Muscle of leg (tissue), 11 donors: ENCODE data around the gene FAF1. TPM values are rescaled to one million over a fixed set of nuclear protein-coding genes. Genes with fewer than 3 reads are reported as not detected.
"Not testable (repeated sequence)": the region's sequence is repeated elsewhere in the genome, so short reads cannot be mapped to it uniquely, and the experiment has no call there.

Experiments
- DNase-seq: peaks from one replicate; pipeline ENCODE4 v3.0.0; 2013
- H3K27ac ChIP-seq: one replicate; pipeline ENCODE4 v1.5.1; 2013; ENCODE audit warnings: mild to moderate bottlenecking, low read length, control low read depth
- H3K27me3 ChIP-seq: one replicate; pipeline ENCODE4 v1.6.1; 2013; ENCODE audit warnings: low read length; ENCODE audit not compliant: control insufficient read depth, insufficient read depth
- H3K36me3 ChIP-seq: one replicate; pipeline ENCODE4 v1.6.1; 2013; ENCODE audit warnings: low read length; ENCODE audit not compliant: control insufficient read depth, insufficient read depth
- H3K4me1 ChIP-seq: one replicate; pipeline ENCODE4 v1.6.1; 2013; ENCODE audit warnings: low read length; ENCODE audit not compliant: control insufficient read depth, insufficient read depth
- H3K4me3 ChIP-seq: one replicate; pipeline ENCODE4 v1.5.1; 2013; ENCODE audit warnings: low read length, control low read depth
- H3K9me3 ChIP-seq: replicated peaks from 2 replicates; pipeline ENCODE4 v1.6.1; 2013; ENCODE audit warnings: low read depth, low read length; ENCODE audit not compliant: control insufficient read depth
- WGBS: methylation state at CpG from one replicate; pipeline ENCODE4 v1.1.5; 2013; ENCODE audit warnings: missing lambda C conversion rate; ENCODE audit not compliant: insufficient coverage; 5-methylcytosine and 5-hydroxymethylcytosine counted together
- polyA plus RNA-seq, 8 donors: library from polyadenylated mRNA; unstranded; fragments of 120-200 nt; gene quantifications; one replicate each; pipeline versions ENCODE4 v1.2.1 to v1.2.3, GENCODE V29; 2013; ENCODE audit warnings: inconsistent platforms in 1 of 8, low replicate concordance in 1 of 8; ENCODE audit not compliant: insufficient read length in 8 of 8, insufficient read depth in 1 of 8
- total RNA-seq: library from RNA; stranded (reverse); fragments of 120-200 nt; gene quantifications from one replicate; pipeline ENCODE4 v1.2.4, GENCODE V29; 2013

Gene FAF1
- total and polyA plus RNA-seq, 9 donors = 35.6 to 51.7 (median 38.6) TPM

DNA sequence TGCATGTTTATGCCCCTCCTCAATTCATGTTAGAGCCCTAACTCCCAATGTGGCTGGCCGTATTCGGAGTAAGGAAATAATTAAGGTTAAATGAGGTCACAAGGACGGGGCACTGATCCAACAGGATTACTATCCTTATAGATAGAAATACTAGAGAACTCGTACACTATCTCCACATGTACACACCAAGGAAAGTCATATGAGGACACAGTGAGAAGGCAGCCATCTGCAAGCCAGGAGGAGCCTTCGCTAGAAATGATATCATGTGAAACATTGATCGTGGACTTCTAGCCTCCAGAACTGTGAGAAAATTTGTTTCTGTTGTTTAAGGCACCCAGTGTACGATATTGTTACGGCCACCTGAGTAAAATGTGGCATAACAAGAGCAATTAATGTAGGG lies 79.7 kb downstream of the FAF1 start:
- WGBS = 90% methylated on average over 3 of the region's 8 CpGs
- Histone ChIP-seq H3K27ac (no peak overlapping the region), H3K27me3 (no peaks in the 10 kb centered on the region), H3K4me1 (no peaks in the 10 kb centered on the region), H3K36me3 (no peaks in the 10 kb centered on the region), H3K4me3 (no peak overlapping the region), H3K9me3 (no peaks in the 10 kb centered on the region)
- DNase-seq = no peak

DNA sequence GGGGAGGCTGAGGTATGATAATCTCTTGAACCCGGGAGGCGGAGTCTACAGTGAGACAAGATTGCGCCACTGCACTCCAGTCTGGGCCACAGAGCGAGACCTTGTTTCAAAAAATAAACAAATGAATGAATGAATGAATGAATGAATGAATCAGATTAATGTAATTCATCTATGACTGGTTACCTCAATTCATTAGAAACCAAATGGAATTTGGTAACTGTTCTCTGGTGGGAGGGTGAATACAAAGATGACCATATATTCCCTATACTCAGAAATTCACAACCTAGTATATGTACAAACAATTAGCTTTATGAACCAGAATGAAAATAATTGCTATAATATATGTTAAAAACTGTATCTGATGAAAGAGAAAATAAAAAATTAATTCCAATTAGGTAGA lies 80.9 kb downstream of the FAF1 start:
- 100% methylated on average over 3 of the region's 4 CpGs for WGBS
- no peaks in the 10 kb centered on the region for H3K4me1 ChIP-seq
- no peak overlapping the region for H3K27ac ChIP-seq
- H3K36me3 ChIP-seq = no peaks in the 10 kb centered on the region
- no peak for DNase-seq
- H3K27me3 ChIP-seq = no peaks in the 10 kb centered on the region
- H3K4me3 ChIP-seq = no peak overlapping the region
- no peaks in the 10 kb centered on the region for H3K9me3 ChIP-seq

DNA sequence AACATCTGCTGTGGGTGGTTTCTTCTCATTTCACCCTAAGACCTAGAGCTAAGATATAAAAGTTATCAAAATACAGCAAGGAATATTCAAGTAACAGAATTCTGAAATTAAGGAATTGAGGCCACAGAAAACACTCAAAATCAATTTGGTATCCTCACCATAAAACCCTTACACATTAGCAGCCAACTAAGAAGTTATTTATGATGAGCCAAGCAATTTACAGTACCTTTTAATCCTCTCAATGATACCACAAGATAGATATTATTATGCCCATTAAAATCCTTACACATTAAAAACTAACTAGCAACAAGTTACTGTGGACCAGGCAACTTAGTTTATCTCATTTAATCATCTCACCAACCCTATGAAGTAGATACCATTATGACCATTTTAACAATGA lies 81.6 kb downstream of the FAF1 start:
- H3K4me3 ChIP-seq = no peak overlapping the region
- no peaks in the 10 kb centered on the region for H3K9me3 ChIP-seq
- DNase-seq = no peak
- no peaks in the 10 kb centered on the region for H3K27me3 ChIP-seq
- no peaks in the 10 kb centered on the region for H3K36me3 ChIP-seq
- no peak overlapping the region for H3K27ac ChIP-seq
- H3K4me1 ChIP-seq = no peaks in the 10 kb centered on the region

DNA sequence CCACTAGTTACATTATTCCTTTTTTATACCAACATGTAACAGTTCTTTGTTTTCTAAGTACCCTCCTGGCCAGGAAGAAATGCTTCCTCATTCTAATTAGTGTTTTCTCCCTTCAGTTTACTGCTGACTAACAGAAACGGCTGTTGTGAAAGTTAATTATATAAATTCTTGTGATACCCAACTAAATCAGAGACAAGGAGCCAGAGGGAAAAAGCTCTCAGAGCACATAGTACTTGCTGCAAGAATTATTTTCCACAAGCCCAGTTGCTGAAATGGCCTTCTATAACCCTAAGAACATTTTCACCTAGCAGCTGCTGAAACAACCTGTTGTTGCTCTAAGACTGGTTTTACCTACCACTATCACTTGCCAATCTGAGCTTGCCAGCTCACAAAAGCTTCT lies 82.4 kb downstream of the FAF1 start:
- no peaks in the 10 kb centered on the region for H3K9me3 ChIP-seq
- no peak overlapping the region for H3K4me3 ChIP-seq
- WGBS = no CpG with 5 or more reads among the region's 1 CpG
- no peaks in the 10 kb centered on the region for H3K36me3 ChIP-seq
- H3K4me1 ChIP-seq = no peaks in the 10 kb centered on the region
- DNase-seq = no peak
- no peaks in the 10 kb centered on the region for H3K27me3 ChIP-seq
- H3K27ac ChIP-seq = no peak overlapping the region

DNA sequence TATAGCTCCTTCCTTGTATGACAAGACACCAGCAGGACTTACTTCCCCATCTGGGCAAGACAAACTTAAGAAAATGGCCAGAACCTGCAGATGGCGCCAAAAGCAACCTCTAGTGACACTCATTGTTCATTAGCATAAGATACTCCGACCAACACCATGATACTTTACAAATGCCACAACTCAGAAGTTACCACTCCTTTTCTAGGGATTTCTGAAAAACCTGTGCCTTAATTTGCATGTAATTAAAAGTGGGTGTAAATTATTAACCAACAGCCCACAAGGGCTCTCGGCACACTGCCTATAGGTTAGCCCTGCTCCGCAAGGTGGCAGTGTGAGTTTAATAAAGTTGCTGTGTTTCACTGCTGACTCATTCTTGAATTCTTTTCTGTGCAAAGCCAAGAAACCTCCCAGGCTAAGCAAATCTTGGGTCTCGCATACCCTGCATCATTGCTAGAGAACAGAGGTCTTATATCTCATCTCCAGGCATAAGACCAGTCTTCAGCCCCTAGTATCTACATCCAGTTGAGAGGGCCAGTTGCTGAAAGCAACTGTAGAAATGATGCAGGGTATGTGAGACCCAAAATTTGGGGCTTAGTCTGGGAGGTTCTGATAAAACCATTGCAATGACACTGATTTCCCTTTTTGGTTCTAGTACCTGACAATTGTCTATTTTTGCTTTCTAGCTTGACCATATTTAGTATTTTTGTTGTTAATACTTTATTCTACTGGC lies 86.4 kb downstream of the FAF1 start:
- Histone ChIP-seq H3K36me3 (no peaks in the 10 kb centered on the region), H3K27ac (no peak overlapping the region), H3K9me3 (no peaks in the 10 kb centered on the region), H3K4me3 (no peak overlapping the region), H3K27me3 (no peaks in the 10 kb centered on the region), H3K4me1 (no peaks in the 10 kb centered on the region)
- 61% methylated on average over 2 of the region's 5 CpGs for WGBS
- peak; percentile 45 for DNase-seq

DNA sequence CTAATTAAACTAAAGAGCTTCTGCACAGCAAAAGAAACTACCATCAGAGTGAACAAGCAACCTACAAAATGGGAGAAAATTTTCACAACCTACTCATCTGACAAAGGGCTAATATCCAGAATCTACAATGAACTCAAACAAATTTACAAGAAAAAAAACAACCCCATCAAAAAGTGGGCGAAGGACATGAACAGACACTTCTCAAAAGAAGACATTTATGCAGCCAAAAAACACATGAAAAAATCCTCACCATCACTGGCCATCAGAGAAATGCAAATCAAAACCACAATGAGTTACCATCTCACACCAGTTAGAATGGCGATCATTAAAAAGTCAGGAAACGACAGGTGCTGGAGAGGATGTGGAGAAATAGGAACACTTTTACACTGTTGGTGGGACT lies 95.2 kb downstream of the FAF1 start:
- no CpG with 5 or more reads among the region's 3 CpGs for WGBS

DNA sequence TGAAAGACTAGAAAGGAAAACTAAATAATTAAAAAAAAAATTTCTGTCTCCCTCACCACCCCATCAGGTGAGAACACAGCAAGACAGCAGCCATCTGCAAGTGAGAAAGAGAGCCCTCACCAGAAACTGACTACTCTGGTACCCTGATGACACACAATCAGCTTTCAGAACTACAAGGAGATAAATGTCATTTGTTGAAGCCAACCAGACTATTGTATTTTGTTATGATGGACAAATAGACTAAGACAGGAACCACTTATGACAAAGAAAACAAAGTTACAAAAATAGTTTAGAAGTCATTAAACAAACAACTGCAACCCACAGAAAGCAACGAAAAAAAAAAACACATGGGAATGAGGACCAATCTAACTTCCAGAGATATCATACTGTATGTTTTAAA lies 98.3 kb downstream of the FAF1 start:
- H3K4me3 ChIP-seq = no peak overlapping the region
- peaks cover 22% of the 10 kb centered on the region for H3K9me3 ChIP-seq
- no peaks in the 10 kb centered on the region for H3K27me3 ChIP-seq
- no peak overlapping the region for H3K27ac ChIP-seq
- WGBS = no CpG with 5 or more reads among the region's 1 CpG
- DNase-seq = no peak
- no peaks in the 10 kb centered on the region for H3K4me1 ChIP-seq
- no peaks in the 10 kb centered on the region for H3K36me3 ChIP-seq

More for the DNA sequence above, 95.2 kb downstream of the FAF1 start:
- not testable (repeated sequence) for H3K4me1 ChIP-seq, H3K27ac ChIP-seq, DNase-seq, H3K4me3 ChIP-seq, H3K36me3 ChIP-seq, H3K27me3 ChIP-seq
- H3K9me3 ChIP-seq = peaks cover 22% of the 10 kb centered on the region

DNA sequence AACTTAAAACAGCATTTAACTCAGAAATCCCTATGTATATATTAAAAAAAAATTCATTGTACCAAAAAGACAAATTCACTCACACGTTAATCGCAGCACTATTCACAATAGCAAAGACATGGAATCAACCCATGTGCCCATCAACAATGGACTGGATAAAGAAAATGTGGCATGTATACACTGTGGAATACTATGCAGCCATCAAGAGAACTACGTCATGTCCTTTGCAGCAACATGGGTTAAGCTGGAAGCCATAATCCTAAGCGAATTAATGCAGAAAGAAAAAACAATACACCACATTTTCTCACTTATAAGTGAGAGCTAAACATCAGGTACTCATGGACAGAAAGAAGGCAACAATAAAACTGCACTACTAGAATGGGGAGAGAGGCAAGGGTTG lies 99.4 kb downstream of the FAF1 start:
- Histone ChIP-seq H3K4me3 (no peak overlapping the region), H3K4me1 (no peaks in the 10 kb centered on the region), H3K27ac (no peak overlapping the region), H3K9me3 (peaks cover 19% of the 10 kb centered on the region), H3K27me3 (no peaks in the 10 kb centered on the region), H3K36me3 (no peaks in the 10 kb centered on the region)
- no peak for DNase-seq
- no CpG with 5 or more reads among the region's 4 CpGs for WGBS

DNA sequence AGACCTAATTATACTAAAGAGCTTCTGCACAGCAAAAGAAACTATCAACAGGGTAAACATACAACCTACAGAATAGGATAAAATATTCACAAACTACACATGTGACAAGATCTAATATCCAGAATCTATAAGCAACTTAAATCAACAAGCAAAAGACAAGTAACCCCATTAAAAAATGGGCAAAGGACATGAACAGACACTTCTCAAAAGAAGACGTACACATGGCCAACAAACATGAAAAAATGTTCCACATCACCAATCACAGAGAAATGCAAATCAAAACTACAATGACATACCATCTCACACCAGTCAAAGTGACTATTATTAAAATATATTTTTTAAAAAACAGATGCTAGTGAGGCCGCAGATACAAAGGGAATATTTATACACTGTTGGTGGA lies 99.8 kb downstream of the FAF1 start:
- H3K4me1 ChIP-seq = no peaks in the 10 kb centered on the region
- no CpG with 5 or more reads among the region's 2 CpGs for WGBS
- H3K27ac ChIP-seq = no peak overlapping the region
- H3K27me3 ChIP-seq = no peaks in the 10 kb centered on the region
- H3K36me3 ChIP-seq = no peaks in the 10 kb centered on the region
- H3K4me3 ChIP-seq = no peak overlapping the region
- H3K9me3 ChIP-seq = peaks cover 19% of the 10 kb centered on the region
- no peak for DNase-seq

DNA sequence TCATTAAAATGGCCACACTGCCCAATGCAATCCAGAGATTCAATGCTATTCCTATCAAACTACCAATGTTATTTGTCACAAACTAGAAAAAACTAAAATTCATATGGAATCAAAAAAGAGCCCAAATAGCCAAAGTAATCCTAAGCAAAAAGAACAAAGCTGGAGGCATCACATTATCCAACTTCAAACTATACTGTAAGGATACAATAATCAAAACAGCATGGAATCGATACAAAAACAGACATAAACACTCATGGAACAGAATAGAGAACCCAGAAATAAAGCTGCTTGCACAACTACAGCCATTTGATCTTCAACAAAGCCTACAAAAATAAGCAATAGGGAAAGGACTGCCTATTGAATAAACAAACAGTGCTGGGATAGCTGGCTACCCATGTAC lies 100.4 kb downstream of the FAF1 start:
- Histone ChIP-seq H3K9me3 (peaks cover 19% of the 10 kb centered on the region), H3K27ac (no peak overlapping the region), H3K4me1 (no peaks in the 10 kb centered on the region), H3K27me3 (no peaks in the 10 kb centered on the region), H3K36me3 (no peaks in the 10 kb centered on the region), H3K4me3 (no peak overlapping the region)
- WGBS = no CpG with 5 or more reads among the region's 1 CpG
- DNase-seq = no peak

DNA sequence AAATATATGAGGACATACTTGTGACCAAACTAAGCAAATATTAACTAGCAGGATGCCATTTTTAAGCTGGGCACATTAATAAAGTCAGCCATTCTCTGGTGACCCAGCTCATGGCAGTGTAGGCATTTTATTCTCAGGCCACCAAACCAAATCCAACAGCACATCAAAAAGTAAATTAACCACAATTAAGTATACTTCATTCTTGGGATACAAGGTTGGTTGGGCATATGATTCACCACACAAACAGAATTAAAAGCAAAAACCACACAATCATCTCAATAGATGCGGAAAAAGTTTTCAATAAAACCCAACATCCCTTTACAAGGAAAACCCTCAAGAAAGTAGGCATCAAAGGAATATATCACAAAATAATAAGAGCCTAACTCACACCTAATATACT lies 101.3 kb downstream of the FAF1 start:
- DNase-seq = no peak
- H3K27ac ChIP-seq = no peak overlapping the region
- no peaks in the 10 kb centered on the region for H3K27me3 ChIP-seq
- no peaks in the 10 kb centered on the region for H3K4me1 ChIP-seq
- no CpG with 5 or more reads among the region's 1 CpG for WGBS
- no peaks in the 10 kb centered on the region for H3K36me3 ChIP-seq
- no peak overlapping the region for H3K4me3 ChIP-seq
- peaks cover 19% of the 10 kb centered on the region for H3K9me3 ChIP-seq
